NCI-H187 (cell line): ENCODE results near the gene KRTAP3-3.
"Not testable (repeated sequence)": the region's sequence is repeated elsewhere in the genome, so short reads cannot be mapped to it uniquely, and the experiment has no call there.

Experiments
- DNase-seq, 2 experiments: peaks; one replicate each; lab custom pipeline; 2025; lab: John Stamatoyannopoulos, UW

The KRTAP3-3 gene

DNA sequence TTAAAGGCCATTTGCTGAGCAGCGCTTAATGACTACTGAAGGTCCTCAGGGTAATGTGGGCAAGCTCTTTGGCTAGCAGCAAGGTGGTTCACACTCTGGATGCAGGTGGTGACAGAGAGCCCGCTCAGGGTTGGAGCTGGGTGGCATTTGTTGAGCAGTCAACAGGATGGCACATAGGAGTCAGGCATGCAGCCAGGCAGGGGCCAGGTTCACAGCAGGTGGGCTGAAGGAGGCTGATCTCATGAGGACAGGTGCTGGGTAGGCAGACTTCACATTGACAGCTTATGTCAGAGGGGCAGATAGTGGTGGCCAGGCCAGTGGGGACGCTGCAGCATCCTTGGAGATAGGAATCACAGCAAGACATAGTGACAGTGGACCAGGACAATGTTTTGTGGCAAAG, 10.4 kb upstream of the KRTAP3-3 start:
- DNase-seq: no peak

DNA sequence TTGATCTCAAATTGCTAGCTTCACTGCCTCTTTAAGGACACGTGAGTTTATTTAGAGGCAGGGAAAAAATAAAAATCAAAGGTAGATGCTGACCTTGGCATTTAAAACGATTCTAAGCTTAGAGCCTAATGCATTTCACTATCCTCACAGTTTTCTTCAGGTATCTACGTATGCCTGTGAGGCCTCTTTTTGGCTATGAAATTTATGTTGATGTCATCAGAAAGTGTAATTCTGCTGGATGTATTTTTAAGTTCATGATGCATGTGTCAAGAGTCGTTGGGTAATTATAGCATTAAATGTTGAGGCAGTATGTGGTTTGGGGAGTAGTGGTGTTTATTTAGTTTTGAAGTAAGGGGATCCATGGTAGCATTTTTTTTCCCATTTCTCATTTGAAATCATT, 10.0 kb upstream of the KRTAP3-3 start:
- no peak for DNase-seq

- DNase-seq: no peak
Observed at GRCh38 chr17:41002814-41003213, 8.8 kb upstream of the KRTAP3-3 start.

GRCh38 chr17:41001795-41002194, 7.8 kb upstream of the KRTAP3-3 start:
- DNase-seq: no peak

DNA sequence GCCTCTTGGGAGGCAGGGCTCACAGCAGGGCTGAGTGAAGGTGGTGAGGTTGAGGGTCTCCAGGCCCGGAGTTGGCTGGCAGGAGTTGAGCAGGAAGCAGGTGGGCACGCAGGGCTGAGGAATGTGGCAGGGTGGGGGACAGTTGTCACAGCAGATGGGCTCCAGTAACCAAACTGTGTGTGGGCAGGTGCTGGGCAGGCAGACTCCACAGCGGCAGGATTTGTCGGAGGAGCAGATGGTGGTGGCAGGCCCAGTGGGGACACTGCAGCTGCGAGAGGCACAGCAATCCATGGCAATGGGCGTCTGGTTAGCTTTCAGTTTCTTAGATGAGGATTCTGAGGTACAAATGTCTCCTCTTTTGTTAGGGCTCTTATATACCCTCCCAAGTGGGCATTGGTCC, 5.6 kb upstream of the KRTAP3-3 start, which contains the start of gene KRTAP3-2:
TSS of gene KRTAP3-2 (minus strand) at position 344 of the 400 bp plus-strand sequence. CDS start at position 291, 53 bp downstream.
- DNase-seq: not testable (repeated sequence)

DNA sequence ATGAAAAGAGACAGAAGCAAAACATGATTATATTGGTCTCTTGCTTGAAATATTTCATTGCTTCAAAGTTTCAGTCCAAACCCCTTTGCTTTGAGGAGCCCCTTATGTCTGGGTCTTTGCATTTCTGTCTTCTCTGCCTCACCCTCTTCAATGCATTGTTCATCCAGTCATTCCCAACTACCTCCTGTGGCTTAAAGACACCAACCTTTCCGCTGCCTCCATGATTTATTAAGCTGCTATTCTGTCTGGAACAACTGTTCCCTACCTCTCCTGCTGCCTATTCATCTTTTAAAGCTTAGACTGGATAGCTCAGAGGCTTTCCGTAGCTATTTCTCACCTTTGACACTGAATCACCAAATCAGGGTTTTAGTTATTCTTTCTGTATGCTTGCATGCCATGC, 3.4 kb upstream of the KRTAP3-3 start:
- no peak for DNase-seq

- no peak for DNase-seq
Observed at GRCh38 chr17:40996829-40997228, 2.9 kb upstream of the KRTAP3-3 start.

DNA sequence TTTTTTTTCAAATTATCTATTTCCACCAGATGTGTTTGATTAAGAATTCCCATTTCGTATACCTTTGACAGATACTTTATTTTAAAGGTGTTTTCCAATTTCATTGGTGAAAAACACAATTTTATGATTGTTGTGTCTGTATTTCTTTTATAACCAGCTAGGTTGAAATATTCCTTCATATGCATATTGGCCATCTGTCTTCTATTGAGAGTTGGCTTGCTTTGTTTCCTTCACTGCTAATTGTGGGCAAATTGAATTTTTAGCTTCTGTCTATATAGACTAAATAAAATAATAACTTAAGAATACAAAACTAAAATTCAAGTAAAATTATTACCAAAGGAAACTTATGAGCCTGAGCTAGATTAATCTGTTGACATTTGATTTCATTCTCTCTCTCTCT, 1.2 kb upstream of the KRTAP3-3 start:
- DNase-seq: no peak

- DNase-seq: no peak
Observed at GRCh38 chr17:40993084-40993483, 880 bp downstream of the KRTAP3-3 start.

GRCh38 chr17:40992666-40993065, 1.3 kb downstream of the KRTAP3-3 start:
- no peak for DNase-seq

GRCh38 chr17:40986920-40987319, 7.0 kb downstream of the KRTAP3-3 start:
- DNase-seq: no peak

DNA sequence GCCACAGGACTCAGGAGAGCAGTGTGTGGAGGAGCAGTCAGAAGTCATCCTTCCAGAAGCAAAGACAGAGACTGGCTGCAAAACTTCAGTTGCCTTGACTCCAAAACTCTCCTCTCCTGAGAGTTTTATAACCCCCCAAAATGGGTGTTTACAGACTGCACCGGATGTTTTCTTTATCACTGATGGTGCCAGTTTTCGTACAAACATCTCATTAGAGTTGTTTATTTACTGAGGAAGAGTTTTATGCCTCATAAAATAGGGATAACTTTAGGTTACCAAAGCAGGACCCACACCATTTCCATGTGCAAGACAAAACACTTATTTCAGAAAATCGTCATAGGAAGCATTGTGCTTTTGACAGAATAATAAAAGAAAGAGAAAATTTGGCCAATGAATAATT, 9.7 kb downstream of the KRTAP3-3 start, which contains the start of gene KRT40:
TSS of gene KRT40 (minus strand) at position 101 of the 400 bp plus-strand sequence. CDS start at position 48, 53 bp downstream.
- DNase-seq: no peak

DNA sequence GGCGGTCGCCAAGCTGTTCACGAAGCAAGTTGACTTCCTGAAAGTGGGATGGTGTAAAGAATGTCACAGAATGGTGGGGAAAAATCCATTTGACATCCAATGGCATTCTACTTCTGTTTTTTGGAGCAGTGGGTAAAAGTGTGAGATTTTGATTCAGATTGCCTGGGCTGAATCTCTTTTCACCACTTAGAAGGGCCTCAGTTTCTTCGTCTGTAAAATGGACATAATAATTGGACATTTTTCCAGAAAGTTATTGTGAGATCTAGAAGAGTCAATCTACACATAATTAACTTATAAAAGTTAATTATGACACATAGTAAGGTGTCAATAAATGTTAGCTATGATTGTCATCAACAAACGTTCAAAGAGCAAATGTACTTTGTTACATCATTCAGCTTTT, 12.8 kb downstream of the KRTAP3-3 start:
- DNase-seq: no peak

DNA sequence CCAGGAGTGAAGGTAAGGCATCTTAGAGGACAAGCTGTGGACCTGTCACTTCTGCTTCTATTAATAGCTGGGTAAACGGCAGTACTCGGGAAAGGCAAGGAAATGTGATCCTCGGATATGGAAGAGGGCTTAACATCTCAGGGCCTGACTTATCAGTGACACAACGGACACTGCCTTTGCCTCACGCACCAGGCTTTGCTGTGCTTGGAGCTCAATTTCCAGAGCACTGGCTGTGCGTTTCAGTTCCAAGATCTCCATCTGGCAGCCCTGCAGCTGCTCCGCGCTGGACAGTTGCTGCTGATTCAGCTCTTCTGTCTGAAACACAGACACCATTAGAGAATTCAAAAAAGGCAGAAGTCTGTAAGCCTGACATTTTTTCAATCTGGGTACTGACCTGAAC, 13.4 kb downstream of the KRTAP3-3 start:
- DNase-seq: no peak

GRCh38 chr17:40980117-40980516, 13.8 kb downstream of the KRTAP3-3 start:
- DNase-seq: no peak

DNA sequence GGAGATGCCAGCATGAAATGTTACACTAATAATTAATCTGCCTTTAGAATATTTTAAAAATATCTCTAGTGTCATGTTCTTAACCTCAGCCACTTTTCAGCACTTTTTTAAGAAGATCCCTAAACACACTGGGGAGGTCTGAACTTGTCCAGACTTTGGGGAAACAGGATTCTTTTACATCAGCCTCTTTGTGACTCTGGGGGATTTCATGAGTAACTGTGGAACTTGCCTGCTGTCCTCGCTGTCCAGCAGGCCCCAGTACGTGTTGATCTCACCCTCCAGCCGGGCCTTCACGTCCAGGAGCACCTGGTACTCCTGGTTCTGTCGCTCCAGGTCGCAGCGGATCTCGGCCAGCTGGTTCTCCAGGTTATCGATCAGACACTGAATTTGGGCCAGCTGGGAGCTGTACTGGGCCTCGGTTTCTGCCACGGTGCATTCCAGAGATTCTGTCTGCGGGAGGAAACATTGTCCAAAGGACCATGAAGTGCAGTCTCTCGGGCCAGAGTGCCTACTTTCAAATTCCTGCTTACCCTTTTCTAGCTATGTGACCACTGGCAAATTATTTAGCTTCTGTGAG, 15.3 kb downstream of the KRTAP3-3 start:
- no peak for DNase-seq

DNA sequence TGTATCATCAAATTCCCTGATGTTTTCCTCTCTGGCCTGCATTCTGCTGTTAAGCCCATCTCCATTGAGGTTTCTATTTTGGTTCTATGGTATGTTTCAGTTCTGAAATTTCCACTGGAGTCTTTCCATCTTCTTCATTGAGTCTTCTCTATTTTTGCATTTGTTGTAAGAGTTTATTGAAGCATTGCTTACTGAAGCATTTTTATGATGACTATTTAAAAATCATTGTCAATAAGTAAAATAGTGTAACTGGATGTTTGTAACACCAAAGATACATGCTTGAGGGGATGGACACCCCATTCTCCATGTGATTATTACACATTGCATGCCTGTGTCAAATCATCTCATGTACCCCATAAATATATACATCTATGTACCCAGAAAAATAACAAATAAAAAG, 18.4 kb downstream of the KRTAP3-3 start:
- no peak for DNase-seq

- DNase-seq: no peak
Observed at GRCh38 chr17:40974366-40974765, 19.6 kb downstream of the KRTAP3-3 start.

DNA sequence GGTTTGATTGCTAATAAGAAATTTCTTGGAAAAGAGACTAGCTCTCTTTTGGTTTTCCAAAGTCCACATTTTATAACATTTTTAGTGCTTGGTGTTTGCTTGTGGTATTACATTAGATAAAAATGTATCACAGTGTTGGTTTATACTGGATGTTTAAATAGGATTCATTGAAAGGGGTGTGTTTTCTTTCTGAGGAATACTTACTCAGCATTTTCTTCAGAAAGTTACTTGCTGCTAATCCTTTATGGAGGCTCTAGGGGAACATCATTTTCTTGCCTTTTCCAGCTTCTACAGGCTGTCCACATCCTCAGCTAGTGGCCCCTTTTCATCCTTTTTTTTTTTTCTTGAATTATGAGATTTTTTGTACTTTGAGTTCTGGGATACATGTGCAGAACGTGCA, 26.4 kb downstream of the KRTAP3-3 start:
- no peak for DNase-seq

DNA sequence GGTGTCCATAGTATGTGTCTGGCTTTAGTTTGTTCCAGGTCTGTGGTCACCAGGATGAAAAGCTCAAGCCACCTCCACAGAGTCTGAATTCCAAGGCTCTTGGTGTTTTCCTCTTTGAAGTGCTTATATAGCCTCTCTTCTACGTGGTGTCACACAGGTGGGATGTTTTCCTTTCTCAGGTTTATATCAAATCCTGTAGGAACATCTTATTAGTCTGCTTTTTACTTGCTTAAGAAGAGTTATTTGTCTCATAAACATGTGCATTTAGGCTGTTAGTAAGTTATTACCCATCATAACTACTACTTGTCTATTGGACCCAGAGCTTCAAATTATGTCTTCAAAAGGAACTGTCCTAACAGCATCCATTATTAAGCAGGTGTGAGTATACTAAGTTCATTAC, 27.1 kb downstream of the KRTAP3-3 start, which contains the start of gene KRT39:
TSS of gene KRT39 (minus strand) at position 101 of the 400 bp plus-strand sequence. CDS start at position 9, 92 bp downstream.
- no peak for DNase-seq

- DNase-seq: no peak
Observed at GRCh38 chr17:40963838-40964237, 30.1 kb downstream of the KRTAP3-3 start.

GRCh38 chr17:40962059-40962561, 31.9 kb downstream of the KRTAP3-3 start:
- DNase-seq: no peak

GRCh38 chr17:40961591-40961990, 32.4 kb downstream of the KRTAP3-3 start:
- DNase-seq: no peak

- DNase-seq: no peak
Observed at GRCh38 chr17:40960144-40960543, 33.8 kb downstream of the KRTAP3-3 start.
